ENCODE results near the gene SFRP2.

- TF ChIP-seq CTCF (IDR thresholded peaks at IDR 0.05; ENCODE audit: insufficient read depth, low read length) (no peak), POLR2AphosphoS5 (IDR thresholded peaks at IDR 0.05; ENCODE audit: low read depth) (no peak), GABPA (IDR thresholded peaks at IDR 0.05; ENCODE audit: low read depth) (no peak), REST (IDR thresholded peaks at IDR 0.05; ENCODE audit: insufficient replicate concordance, low read depth) (no peak), SPI1 (IDR thresholded peaks at IDR 0.05; ENCODE audit: borderline replicate concordance, low read depth) (no peak)
These were observed 30.0 kb downstream of the SFRP2 start for GRCh38 chr4:153758688-153759406.
